KMS-11 (cell line): ENCODE measurements around the gene HMGCS1.
"Not testable (repeated sequence)": the region's sequence is repeated elsewhere in the genome, so short reads cannot be mapped to it uniquely, and the experiment has no call there.

Experiments used
- H2AFZ ChIP-seq: fragments of 200-600 bp; sonication (generic); 2 replicates; pipeline ENCODE4 v1.6.1; 2016; ENCODE audit warnings: antibody characterized with exemption, mixed run types, low read depth
- H3K27ac ChIP-seq: fragments of 200-600 bp; sonication (generic); 2 replicates; pipeline ENCODE4 v1.6.1; 2016; ENCODE audit warnings: mild to moderate bottlenecking, mixed run types
- H3K27me3 ChIP-seq: fragments of 200-600 bp; sonication (generic); 2 replicates; pipeline ENCODE4 v1.6.1; 2017; ENCODE audit warnings: mild to moderate bottlenecking, low read depth, mixed run types, moderate library complexity; ENCODE audit not compliant: insufficient read depth
- H3K36me3 ChIP-seq: fragments of 200-600 bp; sonication (generic); 2 replicates; pipeline ENCODE4 v1.6.1; 2017; ENCODE audit warnings: mild to moderate bottlenecking, mixed run types; ENCODE audit not compliant: insufficient read depth
- H3K4me1 ChIP-seq: fragments of 200-600 bp; sonication (generic); 2 replicates; pipeline ENCODE4 v1.6.1; 2016; ENCODE audit warnings: mild to moderate bottlenecking, low read depth, mixed run types; ENCODE audit not compliant: poor library complexity, severe bottlenecking
- H3K4me2 ChIP-seq: fragments of 200-600 bp; sonication (generic); 2 replicates; pipeline ENCODE4 v1.7.0; 2016; ENCODE audit warnings: mild to moderate bottlenecking, mixed run types
- H3K4me3 ChIP-seq: fragments of 200-600 bp; sonication (generic); IDR thresholded peaks from 2 replicates; pipeline ENCODE4 v1.6.1; 2017; ENCODE audit warnings: low read depth, low read length, mixed read lengths; ENCODE audit not compliant: insufficient read depth
- H3K79me2 ChIP-seq: fragments of 200-600 bp; sonication (generic); 2 replicates; pipeline ENCODE4 v1.6.1; 2016; ENCODE audit warnings: low read depth, mixed run types; ENCODE audit not compliant: insufficient read depth
- H3K9ac ChIP-seq: fragments of 200-600 bp; sonication (generic); 2 replicates; pipeline ENCODE4 v1.6.1; 2016; ENCODE audit warnings: mild to moderate bottlenecking, mixed run types
- H4K20me1 ChIP-seq: fragments of 200-600 bp; sonication (generic); 2 replicates; pipeline ENCODE4 v1.6.1; 2016; ENCODE audit warnings: mild to moderate bottlenecking, mixed run types; ENCODE audit not compliant: insufficient read depth
- TF ChIP-seq, protein P1 (sequence below): fragments of 200-600 bp; sonication (generic); conservative IDR thresholded peaks from 2 replicates; pipeline ENCODE4 v1.6.1; 2017; ENCODE audit warnings: low read depth, mild to moderate bottlenecking, antibody characterized with exemption, low read length, moderate library complexity, mixed read lengths

The HMGCS1 gene

DNA sequence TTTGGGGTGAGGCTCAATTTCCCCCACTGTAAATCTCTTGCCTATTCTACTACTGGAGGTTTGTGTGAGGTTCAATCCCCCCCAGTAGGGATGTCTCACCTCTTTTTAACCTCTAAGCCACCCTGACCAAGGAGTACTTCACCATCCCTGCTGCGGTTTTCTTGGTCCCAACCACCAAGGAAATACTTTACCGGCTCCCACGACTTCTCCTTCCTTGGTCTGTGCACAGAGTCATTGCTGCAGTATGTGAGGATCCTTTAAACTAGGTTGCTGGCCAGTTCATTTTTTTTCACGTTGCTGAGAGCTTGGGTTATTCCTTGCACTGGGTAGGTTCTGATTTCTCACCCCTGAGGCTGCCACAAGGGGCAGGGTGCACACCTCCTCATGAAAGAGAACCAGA lies 22.5 kb upstream of the HMGCS1 start:
- H3K9ac ChIP-seq = no peak overlapping the region
- H3K4me3 ChIP-seq = no peak overlapping the region
- no peak overlapping the region for H3K27ac ChIP-seq
- H3K4me1 ChIP-seq = no peaks in the 10 kb centered on the region
- H2AFZ ChIP-seq = no peak overlapping the region
- TF ChIP-seq, protein P1, sequence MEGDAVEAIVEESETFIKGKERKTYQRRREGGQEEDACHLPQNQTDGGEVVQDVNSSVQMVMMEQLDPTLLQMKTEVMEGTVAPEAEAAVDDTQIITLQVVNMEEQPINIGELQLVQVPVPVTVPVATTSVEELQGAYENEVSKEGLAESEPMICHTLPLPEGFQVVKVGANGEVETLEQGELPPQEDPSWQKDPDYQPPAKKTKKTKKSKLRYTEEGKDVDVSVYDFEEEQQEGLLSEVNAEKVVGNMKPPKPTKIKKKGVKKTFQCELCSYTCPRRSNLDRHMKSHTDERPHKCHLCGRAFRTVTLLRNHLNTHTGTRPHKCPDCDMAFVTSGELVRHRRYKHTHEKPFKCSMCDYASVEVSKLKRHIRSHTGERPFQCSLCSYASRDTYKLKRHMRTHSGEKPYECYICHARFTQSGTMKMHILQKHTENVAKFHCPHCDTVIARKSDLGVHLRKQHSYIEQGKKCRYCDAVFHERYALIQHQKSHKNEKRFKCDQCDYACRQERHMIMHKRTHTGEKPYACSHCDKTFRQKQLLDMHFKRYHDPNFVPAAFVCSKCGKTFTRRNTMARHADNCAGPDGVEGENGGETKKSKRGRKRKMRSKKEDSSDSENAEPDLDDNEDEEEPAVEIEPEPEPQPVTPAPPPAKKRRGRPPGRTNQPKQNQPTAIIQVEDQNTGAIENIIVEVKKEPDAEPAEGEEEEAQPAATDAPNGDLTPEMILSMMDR = no peak
- no peak overlapping the region for H3K4me2 ChIP-seq
- no peaks in the 10 kb centered on the region for H3K36me3 ChIP-seq
- H4K20me1 ChIP-seq = no peaks in the 10 kb centered on the region
- no peaks in the 10 kb centered on the region for H3K27me3 ChIP-seq
- no peaks in the 10 kb centered on the region for H3K79me2 ChIP-seq

DNA sequence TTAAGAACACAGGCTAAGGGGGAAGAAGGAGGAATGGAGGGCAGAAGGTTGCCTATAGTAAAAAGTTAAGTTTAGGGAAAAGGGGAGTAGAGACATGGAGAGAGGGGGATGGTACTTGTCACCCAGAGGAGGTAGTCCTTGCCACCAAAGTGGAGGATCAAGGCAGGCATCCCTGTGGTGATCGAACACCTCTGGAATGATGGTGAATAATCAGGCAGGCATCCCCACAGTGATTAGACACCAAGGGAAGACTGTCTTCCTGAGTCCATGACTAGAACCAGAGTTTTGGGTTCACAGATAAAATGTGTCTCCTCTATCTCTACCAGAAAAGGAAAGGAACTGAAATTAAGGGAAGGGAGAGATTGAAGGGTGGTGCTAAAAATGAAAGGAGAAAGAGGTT lies 19.2 kb upstream of the HMGCS1 start:
- no peaks in the 10 kb centered on the region for H4K20me1 ChIP-seq

DNA sequence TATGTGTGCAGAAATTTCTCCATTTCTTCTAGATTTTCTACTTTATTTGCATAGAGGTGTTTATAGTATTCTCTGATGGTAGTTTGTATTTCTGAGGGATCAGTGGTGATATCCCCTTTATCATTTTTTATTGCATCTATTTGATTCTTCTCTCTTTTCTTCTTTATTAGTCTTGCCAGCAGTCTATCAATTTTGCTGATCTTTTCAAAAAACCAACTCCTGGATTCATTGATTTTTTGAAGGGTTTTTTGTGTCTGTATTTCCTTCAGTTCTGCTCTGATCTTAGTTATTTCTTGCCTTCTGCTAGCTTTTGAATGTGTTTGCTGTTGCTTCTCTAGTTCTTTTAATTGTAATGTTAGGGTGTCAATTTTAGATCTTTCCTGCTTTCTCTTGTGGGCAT lies 12.4 kb upstream of the HMGCS1 start:
- H2AFZ ChIP-seq, H3K4me3 ChIP-seq, H3K27me3 ChIP-seq, H3K4me1 ChIP-seq, H3K36me3 ChIP-seq, H3K27ac ChIP-seq, H4K20me1 ChIP-seq, H3K4me2 ChIP-seq, H3K79me2 ChIP-seq, H3K9ac ChIP-seq: not testable (repeated sequence)

More for the DNA sequence above, 19.2 kb upstream of the HMGCS1 start:
- Histone ChIP-seq H3K36me3 (no peaks in the 10 kb centered on the region), H3K4me2 (no peak overlapping the region), H3K4me1 (no peaks in the 10 kb centered on the region), H3K27ac (no peak overlapping the region), H3K9ac (no peak overlapping the region), H3K4me3 (no peak overlapping the region), H3K27me3 (no peaks in the 10 kb centered on the region), H2AFZ (no peak overlapping the region), H3K79me2 (no peaks in the 10 kb centered on the region)
- TF ChIP-seq, protein P1 = no peak

DNA sequence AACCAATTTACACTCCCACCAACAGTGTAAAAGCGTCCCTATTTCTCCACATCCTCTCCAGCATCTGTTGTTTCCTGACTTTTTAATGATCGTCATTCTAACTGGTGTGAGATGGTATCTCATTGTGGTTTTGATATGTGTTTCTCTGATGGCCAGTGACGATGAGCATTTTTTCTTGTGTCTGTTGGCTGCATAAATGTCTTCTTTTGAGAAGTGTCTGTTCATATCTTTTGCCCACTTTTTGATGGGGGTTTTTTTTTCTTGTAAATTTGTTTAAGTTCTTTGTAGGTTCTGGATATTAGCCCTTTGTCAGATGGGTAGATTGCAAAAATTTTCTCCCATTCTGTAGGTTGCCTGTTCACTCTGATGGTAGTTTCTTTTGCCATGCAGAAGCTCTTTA lies 10.3 kb upstream of the HMGCS1 start:
- not testable (repeated sequence) for H3K36me3 ChIP-seq, H3K27me3 ChIP-seq, H4K20me1 ChIP-seq, H3K79me2 ChIP-seq, H2AFZ ChIP-seq, H3K4me3 ChIP-seq, H3K4me1 ChIP-seq, H3K27ac ChIP-seq, H3K4me2 ChIP-seq, H3K9ac ChIP-seq

DNA sequence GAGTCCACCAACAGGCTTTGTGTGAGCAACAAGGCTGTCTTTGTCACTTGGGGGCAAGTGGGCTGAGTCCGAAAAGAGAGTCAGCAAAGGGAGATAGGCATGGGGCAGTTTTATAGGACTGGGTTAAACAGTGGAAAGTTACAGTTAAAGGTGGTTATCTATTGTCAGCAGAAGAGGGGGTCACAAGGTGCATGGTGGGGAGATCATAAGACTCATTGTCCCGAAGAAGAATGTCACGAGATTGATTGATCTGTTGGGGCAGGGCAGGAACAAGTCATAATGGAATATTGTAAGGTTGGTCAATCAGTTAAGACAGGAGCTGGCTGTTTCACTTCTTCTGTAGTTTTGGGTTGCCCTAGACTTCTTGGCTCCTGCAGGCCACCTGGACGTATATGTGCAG lies 7.6 kb upstream of the HMGCS1 start:
- H3K36me3 ChIP-seq = no peaks in the 10 kb centered on the region
- H3K79me2 ChIP-seq = no peaks in the 10 kb centered on the region
- no peak overlapping the region for H3K4me3 ChIP-seq
- no peak overlapping the region for H3K27ac ChIP-seq
- H3K27me3 ChIP-seq = no peaks in the 10 kb centered on the region
- H2AFZ ChIP-seq = no peak overlapping the region
- TF ChIP-seq, protein P1 = no peak
- no peaks in the 10 kb centered on the region for H4K20me1 ChIP-seq
- H3K4me1 ChIP-seq = no peaks in the 10 kb centered on the region
- no peak overlapping the region for H3K9ac ChIP-seq
- no peak overlapping the region for H3K4me2 ChIP-seq
